Brain microvascular endothelial cell (primary cell): ENCODE results near the gene CHST6.
"Not testable (repeated sequence)": the region's sequence is repeated elsewhere in the genome, so short reads cannot be mapped to it uniquely, and the experiment has no call there.

Experiments used
- DNase-seq: peaks from one replicate; pipeline ENCODE4 v3.0.0-alpha.2; 2020
- H3K27ac ChIP-seq: fragments of 250-450 bp; sonication (Bioruptor Pico); 2 replicates; pipeline ENCODE4 v1.5.1; 2020; ENCODE audit warnings: mild to moderate bottlenecking, moderate library complexity
- H3K27me3 ChIP-seq: fragments of 250-450 bp; sonication (Bioruptor Pico); replicated peaks from 2 replicates; pipeline ENCODE4 v1.5.1; 2020; ENCODE audit warnings: mild to moderate bottlenecking
- H3K36me3 ChIP-seq: fragments of 250-450 bp; sonication (Bioruptor Pico); replicated peaks from 2 replicates; pipeline ENCODE4 v1.5.1; 2020; ENCODE audit warnings: mild to moderate bottlenecking
- H3K4me3 ChIP-seq: 2 replicates; pipeline ENCODE4 v1.5.1; 2011; ENCODE audit warnings: low read depth, mild to moderate bottlenecking, control low read depth, low read length, moderate library complexity
- CTCF ChIP-seq: IDR thresholded peaks from 2 replicates; pipeline ENCODE4 v1.5.1; 2011; ENCODE audit warnings: low read depth, mild to moderate bottlenecking, moderate library complexity, low read length, control low read depth, inconsistent platforms; ENCODE audit errors: missing control alignments
- in situ Hi-C: cut with HindIII; loops from 2 replicates; pipeline ENCODE4 v1.10.0; 2017; ENCODE audit warnings: low sequenced_read_pairs, low pct_ligation_motif_present

The CHST6 gene

DNA sequence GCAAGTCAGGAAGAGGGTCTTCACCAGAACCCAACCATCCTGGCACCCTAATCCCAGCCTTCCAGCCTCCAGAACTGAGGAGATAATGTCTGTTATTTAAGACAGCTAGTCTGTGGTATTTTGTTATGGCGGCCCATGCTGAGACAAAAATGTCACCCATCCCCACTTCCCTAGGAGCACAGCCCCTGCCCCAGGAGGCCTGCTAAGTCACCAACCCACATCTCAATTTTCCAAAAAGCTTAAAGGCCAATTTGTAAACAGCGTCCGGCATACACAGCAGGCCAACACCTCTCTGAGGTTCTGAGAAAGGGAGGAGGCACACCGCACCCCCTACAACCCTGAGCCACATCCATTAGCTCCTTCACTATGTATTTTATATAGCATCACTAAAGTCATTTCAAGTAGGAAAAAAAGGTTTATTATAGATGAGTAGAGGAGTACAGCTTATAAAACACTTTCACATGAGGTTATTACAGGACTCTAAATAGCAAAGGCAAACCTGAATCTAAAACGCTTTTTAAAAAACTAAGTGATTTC is 37.7 kb downstream of the CHST6 start:
- Histone ChIP-seq H3K27me3 (no peaks in the 10 kb centered on the region), H3K36me3 (no peaks in the 10 kb centered on the region), H3K4me3 (no peak overlapping the region), H3K27ac (no peak overlapping the region)
- no peak for DNase-seq
- in situ Hi-C loops, result no loop called here
- no peak for TF ChIP-seq CTCF

DNA sequence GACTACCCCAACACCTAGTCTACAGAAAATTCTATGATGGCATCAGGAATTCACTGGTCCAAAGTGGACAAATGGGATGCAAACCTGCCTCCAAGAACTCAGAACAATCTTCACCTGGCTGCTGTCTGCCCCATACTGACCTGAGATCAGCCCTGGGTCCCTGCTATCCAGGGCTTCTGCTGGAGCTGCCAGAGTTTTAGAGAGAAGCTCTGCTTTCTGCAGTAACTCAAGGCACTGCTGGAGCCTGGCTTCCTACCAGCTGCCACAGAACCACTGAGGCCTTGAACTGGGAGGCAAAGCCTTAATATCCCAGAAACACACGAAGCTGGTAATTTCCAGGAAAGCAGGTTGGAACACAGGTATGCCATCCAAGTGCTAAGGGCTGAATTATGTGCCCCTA is 38.3 kb downstream of the CHST6 start:
- Histone ChIP-seq H3K27ac (no peak overlapping the region), H3K36me3 (no peaks in the 10 kb centered on the region), H3K4me3 (no peak overlapping the region), H3K27me3 (no peaks in the 10 kb centered on the region)
- DNase-seq, result no peak
- TF ChIP-seq CTCF, result no peak
- in situ Hi-C loops, result no loop called here

GRCh38 chr16:75456486-75456885 is 38.8 kb downstream of the CHST6 start:
- H3K4me3 ChIP-seq, H3K27me3 ChIP-seq, H3K27ac ChIP-seq, H3K36me3 ChIP-seq, in situ Hi-C loops, DNase-seq: not testable (repeated sequence)

- DNase-seq, result no peak
- in situ Hi-C loops, result no loop called here
- Histone ChIP-seq H3K4me3 (no peak overlapping the region), H3K27ac (no peak overlapping the region), H3K36me3 (peaks cover 3% of the 10 kb centered on the region), H3K27me3 (no peaks in the 10 kb centered on the region)
- no peak for TF ChIP-seq CTCF
Observed at GRCh38 chr16:75455677-75456076, 39.6 kb downstream of the CHST6 start.

GRCh38 chr16:75452464-75453190 is 42.6 kb downstream of the CHST6 start:
- no peak overlapping the region for H3K4me3 ChIP-seq
- DNase-seq, result no peak
- H3K36me3 ChIP-seq, result peaks cover 8% of the 10 kb centered on the region
- H3K27ac ChIP-seq, result no peak overlapping the region
- in situ Hi-C loops, result no loop called here
- no peaks in the 10 kb centered on the region for H3K27me3 ChIP-seq
- TF ChIP-seq CTCF, result no peak

DNA sequence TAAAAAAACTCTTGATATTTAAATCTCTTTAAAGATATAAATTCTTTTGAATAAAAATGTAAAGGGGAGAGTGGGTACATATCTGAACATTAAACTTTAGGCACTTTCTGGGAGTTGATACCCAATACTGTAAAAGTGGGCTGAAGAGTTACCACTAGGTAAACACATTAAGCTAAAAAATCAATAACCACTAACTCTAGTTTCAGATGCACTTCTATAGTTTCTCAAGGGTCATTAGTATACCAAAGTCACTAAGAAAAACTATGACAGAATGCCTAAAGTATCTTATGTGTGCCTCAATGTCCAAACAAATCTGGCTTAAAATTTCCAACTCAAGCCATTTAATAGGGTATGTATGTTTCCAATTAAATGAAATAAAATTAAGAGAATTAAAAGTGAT is 48.8 kb downstream of the CHST6 start:
- in situ Hi-C loops, result no loop called here
- no peak overlapping the region for H3K4me3 ChIP-seq
- H3K27me3 ChIP-seq, result no peaks in the 10 kb centered on the region
- no peak for TF ChIP-seq CTCF
- no peak for DNase-seq
- peaks cover 8% of the 10 kb centered on the region for H3K36me3 ChIP-seq
- H3K27ac ChIP-seq, result no peak overlapping the region
